ENCODE measurements around the gene TSHZ3. TPM values are rescaled to one million over a fixed set of nuclear protein-coding genes. Genes with fewer than 3 reads are reported as not detected.

TSHZ3 gene
- total RNA-seq, 1 experiment from 2014 or later: 14.8 TPM

DNA sequence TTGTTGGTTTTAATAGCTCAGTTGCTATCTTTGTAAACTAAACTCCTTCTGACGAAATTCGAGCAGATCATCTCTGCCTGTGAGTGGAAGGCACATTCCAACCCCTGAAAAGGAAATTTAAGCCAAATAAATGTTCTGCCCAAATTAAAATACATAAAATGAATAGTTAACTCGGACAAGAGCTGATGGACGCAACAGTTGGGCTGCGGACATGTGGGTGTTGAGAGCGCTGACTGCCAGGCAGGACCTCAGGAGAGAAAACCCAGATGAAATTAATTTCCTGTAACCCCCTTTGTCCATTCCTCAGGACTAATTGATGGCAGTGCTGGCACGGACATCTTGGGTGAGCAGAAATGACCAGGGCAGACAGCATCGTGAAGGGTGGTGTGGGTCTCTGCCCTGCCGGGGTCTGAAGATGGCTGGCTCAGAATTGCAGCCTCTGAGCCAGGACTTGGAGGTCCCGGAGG is 86.5 kb downstream of the TSHZ3 start:
- no TSS peak for BruUV-seq (replicated peaks)
- POLR2A ChIA-PET (ENCODE audit: low non-redundant PET): interaction anchor here (1.1 kb wide), 1 partner anchor 224 kb away, joined by 3 read pairs; no protein-coding TSS in a partner anchor
- DNase-seq (ENCODE audit: low spot score): no peak
- CTCF ChIA-PET: interaction anchor here (1.1 kb wide), 1 partner anchor 209 kb away, joined by 3 read pairs; no protein-coding TSS in a partner anchor
- no peak overlapping the region for H3K27ac ChIP-seq (ENCODE audit: low read depth, low read length, poor library complexity, severe bottlenecking)
- no peak overlapping the region for H3K4me3 ChIP-seq (ENCODE audit: low read depth, low read length, poor library complexity, severe bottlenecking)
- no peak for TF ChIP-seq EZH2 (IDR thresholded peaks at IDR 0.05; ENCODE audit: borderline replicate concordance, low read depth, low read length, poor library complexity, severe bottlenecking)
- peaks cover 19% of the 10 kb centered on the region for H3K4me1 ChIP-seq (ENCODE audit: insufficient read depth, low read length, poor library complexity, severe bottlenecking)
- H3K27me3 ChIP-seq (replicated peaks; ENCODE audit: insufficient read depth, low read depth, low read length, poor library complexity): no peaks in the 10 kb centered on the region
- intact Hi-C loops (cut with micrococcal nuclease; ENCODE audit: unreplicated experiment): no loop called here
- H3K9me3 ChIP-seq (ENCODE audit: low read depth, low read length, poor library complexity, severe bottlenecking): no peaks in the 10 kb centered on the region
- no peaks in the 10 kb centered on the region for H3K36me3 ChIP-seq (ENCODE audit: insufficient read depth, low read length, poor library complexity, severe bottlenecking)

DNA sequence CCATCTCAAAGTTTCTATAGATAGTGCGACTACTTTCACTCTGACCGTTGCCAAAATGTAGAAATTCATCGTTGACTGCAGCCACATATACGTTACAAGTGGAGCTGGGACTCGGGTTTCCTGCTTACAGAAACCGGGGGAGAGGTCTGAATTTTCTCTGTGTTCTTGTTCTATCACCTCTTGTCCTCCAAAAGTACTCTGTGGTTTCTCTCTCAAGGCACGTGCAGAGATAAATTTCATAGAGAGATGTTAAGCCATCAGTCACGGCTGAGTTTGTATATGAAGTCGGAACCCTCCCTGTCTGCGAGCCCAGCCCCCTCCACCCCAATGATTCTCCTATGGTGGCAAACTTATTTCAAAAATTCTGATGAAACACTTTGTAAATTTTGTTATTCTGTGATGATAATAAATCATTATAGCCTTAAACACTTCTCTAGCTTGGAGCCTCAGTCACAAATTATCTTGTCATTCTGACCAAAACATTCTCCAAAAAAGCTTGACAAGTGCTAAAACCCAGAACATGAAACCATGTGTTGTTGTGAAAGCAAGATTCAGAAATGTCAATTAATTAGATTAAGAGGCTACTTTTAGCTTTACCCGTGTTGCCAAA is 87.5 kb downstream of the TSHZ3 start:
- TF ChIP-seq EZH2 (IDR thresholded peaks at IDR 0.05; ENCODE audit: borderline replicate concordance, low read depth, low read length, poor library complexity, severe bottlenecking) (no peak), CTCF (conservative IDR thresholded peaks at IDR 0.05; ENCODE audit: low read depth, low read length) (no peak)
- intact Hi-C loops (cut with micrococcal nuclease; ENCODE audit: unreplicated experiment): no loop called here
- ChIA-PET CTCF (no interaction called here), POLR2A (ENCODE audit: low non-redundant PET) (no interaction called here)
- DNase-seq (ENCODE audit: low spot score): peak; percentile 10
- Histone ChIP-seq H3K27me3 (replicated peaks; ENCODE audit: insufficient read depth, low read depth, low read length, poor library complexity) (no peaks in the 10 kb centered on the region), H3K4me1 (ENCODE audit: insufficient read depth, low read length, poor library complexity, severe bottlenecking) (peaks cover 19% of the 10 kb centered on the region), H3K4me3 (ENCODE audit: low read depth, low read length, poor library complexity, severe bottlenecking) (no peak overlapping the region), H3K9me3 (ENCODE audit: low read depth, low read length, poor library complexity, severe bottlenecking) (no peaks in the 10 kb centered on the region), H3K36me3 (ENCODE audit: insufficient read depth, low read length, poor library complexity, severe bottlenecking) (no peaks in the 10 kb centered on the region), H3K27ac (ENCODE audit: low read depth, low read length, poor library complexity, severe bottlenecking) (peak overlapping the region; percentile 2)
- BruUV-seq (replicated peaks): no TSS peak

- intact Hi-C loops (cut with micrococcal nuclease; ENCODE audit: unreplicated experiment): no loop called here
- BruUV-seq (replicated peaks): no TSS peak
These were observed 88.1 kb downstream of the TSHZ3 start for GRCh38 chr19:31261019-31261602.

DNA sequence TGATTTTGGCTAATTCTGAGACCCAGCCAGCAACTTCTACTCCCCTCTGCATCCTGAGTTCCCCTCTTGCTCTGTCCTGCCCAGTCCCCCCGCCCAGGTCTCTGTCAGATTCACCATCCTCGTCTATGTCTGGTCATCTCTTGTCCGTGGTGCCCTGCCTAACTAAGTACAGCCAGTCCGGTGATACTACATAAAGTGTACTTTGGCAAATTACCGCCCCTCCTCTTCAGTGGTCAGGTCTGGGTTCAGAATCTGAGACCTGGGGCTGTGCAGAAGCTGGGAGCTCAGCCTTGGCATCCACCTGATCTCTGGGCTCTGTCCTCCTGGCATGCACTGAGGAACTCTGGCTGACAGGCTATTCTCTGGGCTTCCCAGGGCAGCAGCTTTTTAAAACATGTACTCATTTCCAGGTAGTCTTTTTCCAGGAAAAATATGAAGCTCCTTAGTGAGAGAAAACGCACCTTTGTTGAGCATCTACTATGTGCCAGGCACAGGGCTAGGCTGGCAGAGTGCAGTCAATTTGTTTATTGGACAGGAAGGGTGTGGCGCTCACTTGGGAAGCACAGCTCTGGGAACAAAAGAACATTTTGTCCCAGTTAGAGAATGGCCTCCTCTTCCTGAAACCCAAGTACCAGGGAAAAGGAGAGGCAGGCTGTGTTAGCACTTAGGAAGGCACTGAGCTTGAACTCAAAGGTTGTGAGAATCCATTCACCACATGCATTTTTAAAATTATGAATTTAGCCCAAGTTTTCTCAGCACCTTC is 88.9 kb downstream of the TSHZ3 start:
- ChIA-PET POLR2A (ENCODE audit: low non-redundant PET) (no interaction called here), CTCF (no interaction called here)
- BruUV-seq (replicated peaks): no TSS peak
- H3K9me3 ChIP-seq (ENCODE audit: low read depth, low read length, poor library complexity, severe bottlenecking): no peaks in the 10 kb centered on the region
- no peaks in the 10 kb centered on the region for H3K36me3 ChIP-seq (ENCODE audit: insufficient read depth, low read length, poor library complexity, severe bottlenecking)
- intact Hi-C loops (cut with micrococcal nuclease; ENCODE audit: unreplicated experiment): no loop called here
- H3K4me1 ChIP-seq (ENCODE audit: insufficient read depth, low read length, poor library complexity, severe bottlenecking): peaks cover 19% of the 10 kb centered on the region
- no peak for DNase-seq (ENCODE audit: low spot score)
- no peak overlapping the region for H3K4me3 ChIP-seq (ENCODE audit: low read depth, low read length, poor library complexity, severe bottlenecking)
- TF ChIP-seq CTCF (conservative IDR thresholded peaks at IDR 0.05; ENCODE audit: low read depth, low read length) (no peak), EZH2 (IDR thresholded peaks at IDR 0.05; ENCODE audit: borderline replicate concordance, low read depth, low read length, poor library complexity, severe bottlenecking) (no peak)
- H3K27me3 ChIP-seq (replicated peaks; ENCODE audit: insufficient read depth, low read depth, low read length, poor library complexity): no peaks in the 10 kb centered on the region
- no peak overlapping the region for H3K27ac ChIP-seq (ENCODE audit: low read depth, low read length, poor library complexity, severe bottlenecking)

More at GRCh38 chr19:31261019-31261602, 88.1 kb downstream of the TSHZ3 start:
- POLR2A ChIA-PET (ENCODE audit: low non-redundant PET): no interaction called here
- Histone ChIP-seq H3K9me3 (ENCODE audit: low read depth, low read length, poor library complexity, severe bottlenecking) (no peaks in the 10 kb centered on the region), H3K36me3 (ENCODE audit: insufficient read depth, low read length, poor library complexity, severe bottlenecking) (no peaks in the 10 kb centered on the region), H3K4me3 (ENCODE audit: low read depth, low read length, poor library complexity, severe bottlenecking) (no peak overlapping the region), H3K4me1 (ENCODE audit: insufficient read depth, low read length, poor library complexity, severe bottlenecking) (peaks cover 19% of the 10 kb centered on the region), H3K27ac (ENCODE audit: low read depth, low read length, poor library complexity, severe bottlenecking) (peak overlapping the region; percentile 2), H3K27me3 (replicated peaks; ENCODE audit: insufficient read depth, low read depth, low read length, poor library complexity) (no peaks in the 10 kb centered on the region)
- no peak for DNase-seq (ENCODE audit: low spot score)
- no peak for TF ChIP-seq EZH2 (IDR thresholded peaks at IDR 0.05; ENCODE audit: borderline replicate concordance, low read depth, low read length, poor library complexity, severe bottlenecking)
- CTCF ChIA-PET: no interaction called here
